ENCODE data around the gene CBLB.

Gene CBLB

DNA sequence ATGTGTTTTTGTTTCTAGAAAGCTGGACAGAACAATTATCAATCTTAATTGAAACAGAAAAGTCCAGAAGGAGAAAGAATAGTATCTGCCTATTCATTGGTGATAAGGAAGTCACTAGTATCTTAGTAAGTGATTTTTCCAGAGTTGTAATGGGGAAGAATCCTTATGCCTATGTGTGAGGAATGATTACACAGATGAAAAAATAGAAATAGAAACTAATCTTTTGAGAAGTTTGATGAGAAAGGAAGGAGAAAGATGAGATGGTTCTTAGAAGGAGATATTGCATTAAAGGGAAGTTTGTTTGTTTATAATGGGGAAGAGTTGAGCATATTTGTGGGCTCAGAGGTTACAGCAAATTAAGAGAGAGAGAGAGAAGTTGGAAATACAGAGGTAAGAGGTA, 42.7 kb upstream of the CBLB start:
- POLR2A ChIA-PET, result no interaction called here
- Histone ChIP-seq H3K9me3 (ENCODE audit: control insufficient read depth, insufficient read depth, low read depth, low read length) (no peaks in the 10 kb centered on the region), H3K4me1 (ENCODE audit: control insufficient read depth, insufficient read depth, low read length) (no peaks in the 10 kb centered on the region), H3K4me3 (ENCODE audit: low read depth, low read length) (no peak overlapping the region), H3K36me3 (ENCODE audit: control insufficient read depth in 2 of 2, insufficient read depth in 1 of 2, low read length in 2 of 2) (no peaks in the 10 kb centered on the region), H3K27ac (ENCODE audit: extremely low read depth, low read depth, low read length) (no peak overlapping the region)
- CTCF ChIA-PET, result no interaction called here
- no peak for TF ChIP-seq ELK4 (IDR thresholded peaks at IDR 0.05; ENCODE audit: borderline replicate concordance, low read depth, low read length)
- TF ChIP-seq SCRT2 (tag by site-specific recombination; IDR thresholded peaks at IDR 0.05), result no peak
- no peak for TF ChIP-seq ZNF335 (tag by site-specific recombination; conservative IDR thresholded peaks at IDR 0.05)
- TF ChIP-seq, protein P1, sequence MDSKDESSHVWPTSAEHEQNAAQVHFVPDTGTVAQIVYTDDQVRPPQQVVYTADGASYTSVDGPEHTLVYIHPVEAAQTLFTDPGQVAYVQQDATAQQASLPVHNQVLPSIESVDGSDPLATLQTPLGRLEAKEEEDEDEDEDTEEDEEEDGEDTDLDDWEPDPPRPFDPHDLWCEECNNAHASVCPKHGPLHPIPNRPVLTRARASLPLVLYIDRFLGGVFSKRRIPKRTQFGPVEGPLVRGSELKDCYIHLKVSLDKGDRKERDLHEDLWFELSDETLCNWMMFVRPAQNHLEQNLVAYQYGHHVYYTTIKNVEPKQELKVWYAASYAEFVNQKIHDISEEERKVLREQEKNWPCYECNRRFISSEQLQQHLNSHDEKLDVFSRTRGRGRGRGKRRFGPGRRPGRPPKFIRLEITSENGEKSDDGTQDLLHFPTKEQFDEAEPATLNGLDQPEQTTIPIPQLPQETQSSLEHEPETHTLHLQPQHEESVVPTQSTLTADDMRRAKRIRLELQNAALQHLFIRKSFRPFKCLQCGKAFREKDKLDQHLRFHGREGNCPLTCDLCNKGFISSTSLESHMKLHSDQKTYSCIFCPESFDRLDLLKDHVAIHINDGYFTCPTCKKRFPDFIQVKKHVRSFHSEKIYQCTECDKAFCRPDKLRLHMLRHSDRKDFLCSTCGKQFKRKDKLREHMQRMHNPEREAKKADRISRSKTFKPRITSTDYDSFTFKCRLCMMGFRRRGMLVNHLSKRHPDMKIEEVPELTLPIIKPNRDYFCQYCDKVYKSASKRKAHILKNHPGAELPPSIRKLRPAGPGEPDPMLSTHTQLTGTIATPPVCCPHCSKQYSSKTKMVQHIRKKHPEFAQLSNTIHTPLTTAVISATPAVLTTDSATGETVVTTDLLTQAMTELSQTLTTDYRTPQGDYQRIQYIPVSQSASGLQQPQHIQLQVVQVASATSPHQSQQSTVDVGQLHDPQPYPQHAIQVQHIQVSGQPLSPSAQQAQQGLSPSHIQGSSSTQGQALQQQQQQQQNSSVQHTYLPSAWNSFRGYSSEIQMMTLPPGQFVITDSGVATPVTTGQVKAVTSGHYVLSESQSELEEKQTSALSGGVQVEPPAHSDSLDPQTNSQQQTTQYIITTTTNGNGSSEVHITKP (tag by site-specific recombination; IDR thresholded peaks at IDR 0.05), result no peak
- no peak for TF ChIP-seq ZNF677 (tag by site-specific recombination; IDR thresholded peaks at IDR 0.05)
- TF ChIP-seq ZNF280D (tag by site-specific recombination; IDR thresholded peaks at IDR 0.05), result no peak
- no peak for TF ChIP-seq ZNF514 (tag by site-specific recombination; IDR thresholded peaks at IDR 0.05)
- TF ChIP-seq ZNF433 (tag by site-specific recombination; IDR thresholded peaks at IDR 0.05; ENCODE audit: low read depth), result no peak
- no peak for TF ChIP-seq ZNF223 (tag by site-specific recombination; IDR thresholded peaks at IDR 0.05)
- TF ChIP-seq, protein P2, sequence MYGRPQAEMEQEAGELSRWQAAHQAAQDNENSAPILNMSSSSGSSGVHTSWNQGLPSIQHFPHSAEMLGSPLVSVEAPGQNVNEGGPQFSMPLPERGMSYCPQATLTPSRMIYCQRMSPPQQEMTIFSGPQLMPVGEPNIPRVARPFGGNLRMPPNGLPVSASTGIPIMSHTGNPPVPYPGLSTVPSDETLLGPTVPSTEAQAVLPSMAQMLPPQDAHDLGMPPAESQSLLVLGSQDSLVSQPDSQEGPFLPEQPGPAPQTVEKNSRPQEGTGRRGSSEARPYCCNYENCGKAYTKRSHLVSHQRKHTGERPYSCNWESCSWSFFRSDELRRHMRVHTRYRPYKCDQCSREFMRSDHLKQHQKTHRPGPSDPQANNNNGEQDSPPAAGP (tag by site-specific recombination; IDR thresholded peaks at IDR 0.05), result no peak
- no peak for TF ChIP-seq ZNF426 (tag by site-specific recombination; IDR thresholded peaks at IDR 0.05)
- TF ChIP-seq SALL2 (tag by site-specific recombination; IDR thresholded peaks at IDR 0.05; ENCODE audit: borderline replicate concordance), result no peak
- TF ChIP-seq ZNF354C (tag by site-specific recombination; IDR thresholded peaks at IDR 0.05; ENCODE audit: borderline replicate concordance, low read depth), result no peak
- no peak for TF ChIP-seq ZBTB17 (tag by site-specific recombination; IDR thresholded peaks at IDR 0.05)
- TF ChIP-seq, protein P3, sequence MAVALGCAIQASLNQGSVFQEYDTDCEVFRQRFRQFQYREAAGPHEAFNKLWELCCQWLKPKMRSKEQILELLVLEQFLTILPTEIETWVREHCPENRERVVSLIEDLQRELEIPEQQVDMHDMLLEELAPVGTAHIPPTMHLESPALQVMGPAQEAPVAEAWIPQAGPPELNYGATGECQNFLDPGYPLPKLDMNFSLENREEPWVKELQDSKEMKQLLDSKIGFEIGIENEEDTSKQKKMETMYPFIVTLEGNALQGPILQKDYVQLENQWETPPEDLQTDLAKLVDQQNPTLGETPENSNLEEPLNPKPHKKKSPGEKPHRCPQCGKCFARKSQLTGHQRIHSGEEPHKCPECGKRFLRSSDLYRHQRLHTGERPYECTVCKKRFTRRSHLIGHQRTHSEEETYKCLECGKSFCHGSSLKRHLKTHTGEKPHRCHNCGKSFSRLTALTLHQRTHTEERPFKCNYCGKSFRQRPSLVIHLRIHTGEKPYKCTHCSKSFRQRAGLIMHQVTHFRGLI (tag by site-specific recombination; IDR thresholded peaks at IDR 0.05), result no peak
- no peak for TF ChIP-seq ZNF791 (tag by site-specific recombination; IDR thresholded peaks at IDR 0.05)
- no peak for TF ChIP-seq ZNF561 (tag by site-specific recombination; IDR thresholded peaks at IDR 0.05; ENCODE audit: borderline replicate concordance)
- TF ChIP-seq HOXC10 (CRISPR knock-in tag; IDR thresholded peaks at IDR 0.05), result no peak

Measured in HEK293 (cell line).